ENCODE results near the gene ERCC2.

DNA sequence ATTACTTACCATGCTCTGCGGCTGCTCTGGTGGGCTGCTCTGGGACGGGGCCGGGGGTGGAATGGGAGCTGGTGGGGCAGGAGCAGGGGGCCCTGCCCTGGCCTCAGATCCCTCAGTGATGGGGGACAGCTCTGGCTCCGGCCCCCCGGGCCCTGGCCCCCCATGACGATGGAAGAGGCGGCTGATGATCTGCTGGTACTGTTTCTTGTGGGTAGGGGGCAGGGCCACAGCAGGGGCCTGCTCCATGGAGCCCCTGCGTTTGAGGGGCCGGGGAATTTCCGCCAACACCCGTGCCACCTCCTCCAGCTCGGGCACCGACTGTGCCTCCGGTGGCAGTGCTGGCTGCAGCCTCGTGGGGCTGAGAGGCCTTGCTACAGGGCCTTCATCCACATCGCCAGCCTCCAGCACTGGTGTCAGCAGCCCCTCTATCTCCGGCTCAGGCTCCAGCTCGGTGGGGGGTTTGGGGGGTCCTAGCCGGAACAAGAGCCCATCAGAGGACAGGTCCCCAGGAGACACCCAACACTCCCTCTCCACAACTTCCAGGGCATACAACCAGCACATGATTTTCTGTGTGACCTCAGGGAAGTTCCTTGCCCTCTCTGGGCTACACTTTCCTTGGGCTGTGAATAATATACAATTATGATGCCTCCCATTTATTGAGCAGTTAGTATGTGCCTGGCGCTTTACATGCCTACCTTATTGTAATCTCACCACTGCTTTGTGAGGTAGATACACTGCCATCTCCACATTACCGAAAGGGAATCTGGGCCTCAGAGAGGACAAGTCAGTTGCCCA is 21.7 kb upstream of the ERCC2 start:
- TF ChIP-seq, protein P1, sequence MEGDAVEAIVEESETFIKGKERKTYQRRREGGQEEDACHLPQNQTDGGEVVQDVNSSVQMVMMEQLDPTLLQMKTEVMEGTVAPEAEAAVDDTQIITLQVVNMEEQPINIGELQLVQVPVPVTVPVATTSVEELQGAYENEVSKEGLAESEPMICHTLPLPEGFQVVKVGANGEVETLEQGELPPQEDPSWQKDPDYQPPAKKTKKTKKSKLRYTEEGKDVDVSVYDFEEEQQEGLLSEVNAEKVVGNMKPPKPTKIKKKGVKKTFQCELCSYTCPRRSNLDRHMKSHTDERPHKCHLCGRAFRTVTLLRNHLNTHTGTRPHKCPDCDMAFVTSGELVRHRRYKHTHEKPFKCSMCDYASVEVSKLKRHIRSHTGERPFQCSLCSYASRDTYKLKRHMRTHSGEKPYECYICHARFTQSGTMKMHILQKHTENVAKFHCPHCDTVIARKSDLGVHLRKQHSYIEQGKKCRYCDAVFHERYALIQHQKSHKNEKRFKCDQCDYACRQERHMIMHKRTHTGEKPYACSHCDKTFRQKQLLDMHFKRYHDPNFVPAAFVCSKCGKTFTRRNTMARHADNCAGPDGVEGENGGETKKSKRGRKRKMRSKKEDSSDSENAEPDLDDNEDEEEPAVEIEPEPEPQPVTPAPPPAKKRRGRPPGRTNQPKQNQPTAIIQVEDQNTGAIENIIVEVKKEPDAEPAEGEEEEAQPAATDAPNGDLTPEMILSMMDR (conservative IDR thresholded peaks at IDR 0.05 in 1 of 2, IDR thresholded peaks at IDR 0.05 in 1 of 2; ENCODE audit: extremely low read depth in 1 of 2, insufficient read depth in 1 of 2, low read depth in 1 of 2, low read length in 2 of 2): no peak
- no peak for TF ChIP-seq EZH2 (IDR thresholded peaks at IDR 0.05; ENCODE audit: borderline replicate concordance, low read length)
